Osteocyte (in vitro differentiated cells): ENCODE data around the gene ZNF277. TPM values are rescaled to one million over a fixed set of nuclear protein-coding genes. Genes with fewer than 3 reads are reported as not detected.

Experiments used
- DNase-seq: peaks from one replicate; pipeline ENCODE4 v3.0.0; 2021; ENCODE audit warnings: mixed read lengths; ENCODE audit not compliant: unreplicated experiment; ENCODE audit errors: extremely low spot score
- H3K27ac Mint-ChIP-seq: one replicate; pipeline ENCODE4 v1.8.0; 2021; ENCODE audit warnings: mild to moderate bottlenecking, mixed read lengths; ENCODE audit not compliant: unreplicated experiment
- H3K27me3 Mint-ChIP-seq: one replicate; pipeline ENCODE4 v1.8.0; 2021; ENCODE audit warnings: mixed read lengths; ENCODE audit not compliant: unreplicated experiment
- H3K36me3 Mint-ChIP-seq: one replicate; pipeline ENCODE4 v1.8.0; 2021; ENCODE audit warnings: mixed read lengths; ENCODE audit not compliant: unreplicated experiment
- H3K4me1 Mint-ChIP-seq: one replicate; pipeline ENCODE4 v1.8.0; 2021; ENCODE audit warnings: mixed read lengths; ENCODE audit not compliant: unreplicated experiment
- H3K4me3 Mint-ChIP-seq: one replicate; pipeline ENCODE4 v1.8.0; 2021; ENCODE audit warnings: mild to moderate bottlenecking, moderate library complexity, mixed read lengths; ENCODE audit not compliant: unreplicated experiment
- H3K9me3 Mint-ChIP-seq: one replicate; pipeline ENCODE4 v1.8.0; 2021; ENCODE audit warnings: mixed read lengths; ENCODE audit not compliant: unreplicated experiment
- total RNA-seq: library from RNA; stranded (reverse); gene quantifications from 2 replicates; pipeline ENCODE4 v1.2.1, GENCODE V29; 2021
- TF ChIP-seq, protein P1 (sequence below): fragments of 200-600 bp; sonication (generic); IDR thresholded peaks from 2 replicates; pipeline ENCODE4 v1.5.0; 2021; ENCODE audit warnings: antibody characterized with exemption, mild to moderate bottlenecking, moderate library complexity

The ZNF277 gene
- total RNA-seq, 1 donor from 2014 or later: 28.1 TPM

DNA sequence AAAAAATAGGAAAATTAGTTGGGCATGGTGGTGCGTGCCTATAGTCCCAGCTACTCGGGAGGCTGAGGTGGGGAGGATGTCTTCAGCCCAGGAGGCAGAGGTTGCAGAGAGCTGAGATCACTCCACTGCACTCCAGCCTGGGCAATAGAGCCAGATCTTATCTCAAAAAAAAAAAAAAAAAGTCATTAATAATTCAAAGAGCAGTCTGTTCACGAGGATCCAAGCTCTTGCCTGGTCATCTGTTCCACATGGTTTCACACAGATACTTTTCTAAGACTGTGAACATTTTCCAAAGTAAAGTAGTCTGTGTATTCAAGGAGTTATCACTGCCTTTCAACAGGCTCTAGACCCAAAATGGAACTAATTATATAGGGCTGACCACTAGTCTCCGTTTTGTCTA, 86.9 kb downstream of the ZNF277 start:
- Mint-ChIP-seq H3K4me1 (peaks cover 47% of the 10 kb centered on the region), H3K27ac (no peak overlapping the region), H3K4me3 (no peak overlapping the region), H3K36me3 (peaks cover 6% of the 10 kb centered on the region), H3K27me3 (no peaks in the 10 kb centered on the region), H3K9me3 (no peaks in the 10 kb centered on the region)
- TF ChIP-seq, protein P1, sequence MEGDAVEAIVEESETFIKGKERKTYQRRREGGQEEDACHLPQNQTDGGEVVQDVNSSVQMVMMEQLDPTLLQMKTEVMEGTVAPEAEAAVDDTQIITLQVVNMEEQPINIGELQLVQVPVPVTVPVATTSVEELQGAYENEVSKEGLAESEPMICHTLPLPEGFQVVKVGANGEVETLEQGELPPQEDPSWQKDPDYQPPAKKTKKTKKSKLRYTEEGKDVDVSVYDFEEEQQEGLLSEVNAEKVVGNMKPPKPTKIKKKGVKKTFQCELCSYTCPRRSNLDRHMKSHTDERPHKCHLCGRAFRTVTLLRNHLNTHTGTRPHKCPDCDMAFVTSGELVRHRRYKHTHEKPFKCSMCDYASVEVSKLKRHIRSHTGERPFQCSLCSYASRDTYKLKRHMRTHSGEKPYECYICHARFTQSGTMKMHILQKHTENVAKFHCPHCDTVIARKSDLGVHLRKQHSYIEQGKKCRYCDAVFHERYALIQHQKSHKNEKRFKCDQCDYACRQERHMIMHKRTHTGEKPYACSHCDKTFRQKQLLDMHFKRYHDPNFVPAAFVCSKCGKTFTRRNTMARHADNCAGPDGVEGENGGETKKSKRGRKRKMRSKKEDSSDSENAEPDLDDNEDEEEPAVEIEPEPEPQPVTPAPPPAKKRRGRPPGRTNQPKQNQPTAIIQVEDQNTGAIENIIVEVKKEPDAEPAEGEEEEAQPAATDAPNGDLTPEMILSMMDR: no peak
- no peak for DNase-seq

DNA sequence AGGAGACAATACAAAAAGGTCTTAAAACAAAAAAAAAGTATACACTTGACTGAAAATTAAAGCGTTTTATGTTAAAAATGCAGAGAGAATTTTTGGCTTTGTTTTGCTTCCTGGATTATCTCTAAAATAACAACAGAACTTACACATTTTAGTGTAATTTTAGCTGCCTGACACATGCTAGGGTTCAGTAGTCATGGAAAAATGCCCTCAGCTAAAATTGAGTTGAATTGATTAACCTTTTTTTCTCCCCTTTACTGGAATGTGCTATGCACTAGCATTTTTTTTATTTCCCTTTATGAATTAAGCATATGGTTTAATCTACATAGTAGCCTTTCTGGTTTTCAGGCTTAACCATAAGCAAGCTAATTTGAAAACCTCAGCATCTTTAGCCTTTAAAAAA, 89.9 kb downstream of the ZNF277 start:
- Mint-ChIP-seq H3K27ac (peak overlapping the region; percentile 85), H3K27me3 (no peaks in the 10 kb centered on the region), H3K36me3 (peaks cover 20% of the 10 kb centered on the region), H3K4me3 (no peak overlapping the region), H3K9me3 (no peaks in the 10 kb centered on the region), H3K4me1 (peaks cover 34% of the 10 kb centered on the region)
- DNase-seq: no peak
- TF ChIP-seq, protein P1: no peak

DNA sequence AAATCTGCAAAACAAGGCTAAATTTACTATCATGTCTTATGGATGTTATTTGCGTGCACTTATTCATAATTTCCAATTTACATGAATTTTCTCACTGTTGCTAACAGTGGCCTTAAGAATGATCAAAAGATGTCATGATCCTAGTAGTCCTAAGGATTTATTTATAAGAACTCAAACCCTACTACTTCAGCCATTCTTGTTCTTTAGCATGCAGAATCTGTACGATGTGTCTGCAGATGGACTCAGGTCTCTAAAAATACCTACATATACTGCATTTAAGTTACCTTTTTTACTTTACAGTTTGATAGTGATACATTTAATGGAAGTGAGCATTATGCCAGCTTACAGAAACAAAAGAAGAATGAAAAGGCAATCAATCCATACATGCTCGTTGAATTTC, 91.2 kb downstream of the ZNF277 start:
- no peak for DNase-seq
- TF ChIP-seq, protein P1: no peak
- H3K4me3 Mint-ChIP-seq: no peak overlapping the region
- H3K27me3 Mint-ChIP-seq: no peaks in the 10 kb centered on the region
- no peaks in the 10 kb centered on the region for H3K9me3 Mint-ChIP-seq
- peaks cover 21% of the 10 kb centered on the region for H3K36me3 Mint-ChIP-seq
- peaks cover 46% of the 10 kb centered on the region for H3K4me1 Mint-ChIP-seq
- H3K27ac Mint-ChIP-seq: peak overlapping the region; percentile 77

DNA sequence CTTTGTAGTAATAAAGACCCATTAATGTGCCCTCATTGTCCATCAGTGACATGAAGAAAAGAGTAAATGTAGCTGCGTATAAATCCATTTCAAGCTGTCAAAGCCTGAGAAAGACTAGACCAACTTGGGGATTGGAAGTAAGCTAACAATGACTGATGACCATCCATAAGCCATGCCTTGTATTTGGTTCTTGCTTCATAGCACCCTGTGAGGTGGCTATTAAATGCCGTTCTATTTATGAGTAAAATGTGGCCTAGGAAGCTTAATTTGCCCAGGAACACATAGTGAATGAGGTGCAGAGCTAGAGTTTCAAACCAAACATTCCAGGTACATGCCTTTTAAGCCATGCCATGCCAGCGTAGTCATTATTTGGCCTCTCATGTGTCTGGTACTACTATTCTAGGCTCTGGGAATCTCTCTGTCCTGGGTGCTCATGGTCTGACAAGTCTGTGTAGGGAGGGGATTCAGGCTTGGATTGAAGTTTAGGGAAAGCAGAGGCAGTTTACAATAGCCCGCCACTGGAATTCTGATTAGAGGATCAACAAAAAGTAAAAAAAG, 92.1 kb downstream of the ZNF277 start:
- Mint-ChIP-seq H3K27ac (no peak overlapping the region), H3K36me3 (peaks cover 24% of the 10 kb centered on the region), H3K4me3 (no peak overlapping the region), H3K9me3 (no peaks in the 10 kb centered on the region), H3K27me3 (no peaks in the 10 kb centered on the region), H3K4me1 (peaks cover 52% of the 10 kb centered on the region)
- DNase-seq: no peak
- TF ChIP-seq, protein P1: no peak

DNA sequence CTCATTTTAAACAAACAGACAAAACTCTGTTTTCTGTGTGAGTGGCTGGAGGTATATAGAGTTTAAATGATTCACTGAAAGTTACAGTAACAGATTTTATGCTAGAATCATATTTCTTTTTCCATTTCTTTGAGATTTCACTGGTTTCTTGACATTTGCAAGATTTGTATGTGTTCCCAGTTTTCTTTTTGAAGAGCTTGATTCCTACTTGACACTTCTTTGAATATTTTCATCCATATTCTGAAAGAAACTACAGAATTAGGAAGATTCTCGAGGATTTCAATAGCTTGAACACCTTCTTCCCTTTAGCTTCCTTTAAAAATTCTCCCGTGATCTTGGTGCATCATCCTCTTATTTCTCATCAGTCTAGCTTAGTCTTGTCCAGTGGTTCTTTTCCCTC, 93.6 kb downstream of the ZNF277 start:
- H3K36me3 Mint-ChIP-seq: peaks cover 25% of the 10 kb centered on the region
- peaks cover 52% of the 10 kb centered on the region for H3K4me1 Mint-ChIP-seq
- peak overlapping the region; percentile 11 for H3K27ac Mint-ChIP-seq
- no peaks in the 10 kb centered on the region for H3K9me3 Mint-ChIP-seq
- no peaks in the 10 kb centered on the region for H3K27me3 Mint-ChIP-seq
- no peak for DNase-seq
- TF ChIP-seq, protein P1: no peak
- H3K4me3 Mint-ChIP-seq: no peak overlapping the region
